Activated T-cell treated with anti-CD3 and anti-CD28 coated beads, Interleukin-2, amount 50 U/mL, for 72 hours (primary cell): ENCODE results near the gene TSPAN14. TPM values are rescaled to one million over a fixed set of nuclear protein-coding genes. Genes with fewer than 3 reads are reported as not detected.
"Not testable (repeated sequence)": the region's sequence is repeated elsewhere in the genome, so short reads cannot be mapped to it uniquely, and the experiment has no call there.

ENCODE experiments used
- ATAC-seq, 2 donors: fragments of 150-1000 bp; cut with Tn5 transposase; replicated peaks in 1 of 2; 2 replicates each; pipeline ENCODE4 v1.10.0; 2021; ENCODE audit warnings: moderate library complexity in 2 of 2, mild to moderate bottlenecking in 1 of 2
- DNase-seq, 2 donors: peaks; one replicate each; pipeline ENCODE4 v3.0.0; 2021 to 2022; ENCODE audit warnings: mixed read lengths in 1 of 2
- H3K27ac Mint-ChIP-seq: one replicate; pipeline ENCODE4 v1.8.0; 2022; ENCODE audit warnings: mild to moderate bottlenecking, moderate library complexity, mixed read lengths
- H3K27me3 Mint-ChIP-seq: one replicate; pipeline ENCODE4 v1.8.0; 2022; ENCODE audit warnings: low read depth, mixed read lengths
- H3K36me3 Mint-ChIP-seq, 2 donors: one replicate each; pipeline ENCODE4 v1.8.0; 2022; ENCODE audit warnings: mixed read lengths in 2 of 2, mild to moderate bottlenecking in 1 of 2; ENCODE audit not compliant: insufficient read depth in 2 of 2
- H3K4me1 Mint-ChIP-seq: one replicate; pipeline ENCODE4 v1.8.0; 2022; ENCODE audit warnings: low read depth, mixed read lengths
- H3K4me3 Mint-ChIP-seq, 2 donors: one replicate each; pipeline ENCODE4 v1.8.0; 2022; ENCODE audit warnings: mild to moderate bottlenecking in 2 of 2, mixed read lengths in 2 of 2, moderate library complexity in 2 of 2
- H3K9me3 Mint-ChIP-seq, 2 donors: one replicate each; pipeline ENCODE4 v1.8.0; 2022; ENCODE audit warnings: mixed read lengths in 2 of 2
- total RNA-seq, 2 donors: library from RNA; stranded (reverse); gene quantifications; one replicate each; pipeline ENCODE4 v1.2.3, GENCODE V29; 2022

Gene TSPAN14
- total RNA-seq, 2 donors from 2014 or later: 44.2 to 47.8 TPM

GRCh38 chr10:80530251-80530650 is 76.1 kb downstream of the TSPAN14 start:
- Mint-ChIP-seq H3K4me3 (peak overlapping the region; percentile 38 to 66), H3K4me1 (peaks cover 73% of the 10 kb centered on the region), H3K27me3 (no peaks in the 10 kb centered on the region), H3K36me3 (peaks cover 2 to 3% of the 10 kb centered on the region in 2 donors), H3K9me3 (no peaks in the 10 kb centered on the region), H3K27ac (peak overlapping the region; percentile 85)
- DNase-seq (peak; percentile 65 to 67), ATAC-seq (peak; percentile 87 to 90)

GRCh38 chr10:80530816-80531215 is 76.7 kb downstream of the TSPAN14 start:
- no peak for DNase-seq
- Mint-ChIP-seq H3K4me3 (peak overlapping the region; percentile 35 to 64), H3K9me3 (no peaks in the 10 kb centered on the region), H3K27me3 (no peaks in the 10 kb centered on the region), H3K4me1 (peaks cover 67% of the 10 kb centered on the region), H3K27ac (peak overlapping the region; percentile 74), H3K36me3 (peaks cover 3 to 4% of the 10 kb centered on the region in 2 donors)
- ATAC-seq: no peak

GRCh38 chr10:80532571-80532970 is 78.5 kb downstream of the TSPAN14 start:
- Mint-ChIP-seq H3K9me3 (no peaks in the 10 kb centered on the region), H3K27ac (peak overlapping the region; percentile 89), H3K36me3 (peaks cover 3 to 4% of the 10 kb centered on the region in 2 donors), H3K27me3 (no peaks in the 10 kb centered on the region), H3K4me3 (peak overlapping the region; percentile 1 to 47), H3K4me1 (peaks cover 57% of the 10 kb centered on the region)
- no peak for DNase-seq
- no peak for ATAC-seq

GRCh38 chr10:80534059-80534458 is 79.9 kb downstream of the TSPAN14 start:
- not testable (repeated sequence) for ATAC-seq, DNase-seq, H3K4me3 Mint-ChIP-seq, H3K9me3 Mint-ChIP-seq, H3K27me3 Mint-ChIP-seq, H3K27ac Mint-ChIP-seq, H3K36me3 Mint-ChIP-seq
- peaks cover 44% of the 10 kb centered on the region for H3K4me1 Mint-ChIP-seq

- DNase-seq, ATAC-seq, H3K27ac Mint-ChIP-seq, H3K27me3 Mint-ChIP-seq, H3K9me3 Mint-ChIP-seq, H3K4me3 Mint-ChIP-seq, H3K36me3 Mint-ChIP-seq: not testable (repeated sequence)
- peaks cover 38% of the 10 kb centered on the region for H3K4me1 Mint-ChIP-seq
These were observed 80.5 kb downstream of the TSPAN14 start for GRCh38 chr10:80534646-80535045.

- ATAC-seq (peak; percentile 86 to 89), DNase-seq (peak; percentile 83 to 86)
- H3K4me3 Mint-ChIP-seq: peak overlapping the region; percentile 96 to 97
- no peaks in the 10 kb centered on the region for H3K27me3 Mint-ChIP-seq
- peaks cover 2 to 3% of the 10 kb centered on the region in 2 donors for H3K36me3 Mint-ChIP-seq
- H3K9me3 Mint-ChIP-seq: no peaks in the 10 kb centered on the region
- H3K4me1 Mint-ChIP-seq: peaks cover 31% of the 10 kb centered on the region
- H3K27ac Mint-ChIP-seq: peak overlapping the region; percentile 100
These were observed 81.7 kb downstream of the TSPAN14 start for GRCh38 chr10:80535671-80536360.

- no peaks in the 10 kb centered on the region for H3K9me3 Mint-ChIP-seq
- H3K27ac Mint-ChIP-seq: peak overlapping the region; percentile 100
- peak overlapping the region; percentile 96 to 97 for H3K4me3 Mint-ChIP-seq
- no peak for DNase-seq
- ATAC-seq: no peak
- H3K27me3 Mint-ChIP-seq: no peaks in the 10 kb centered on the region
- H3K4me1 Mint-ChIP-seq: peaks cover 31% of the 10 kb centered on the region
- H3K36me3 Mint-ChIP-seq: peaks cover 2 to 3% of the 10 kb centered on the region in 2 donors
These were observed 82.3 kb downstream of the TSPAN14 start for GRCh38 chr10:80536361-80536835.

- Mint-ChIP-seq H3K36me3 (peaks cover 2 to 3% of the 10 kb centered on the region in 2 donors), H3K9me3 (no peaks in the 10 kb centered on the region), H3K27me3 (no peaks in the 10 kb centered on the region), H3K4me3 (peak overlapping the region; percentile 61 to 96), H3K27ac (peak overlapping the region; percentile 29), H3K4me1 (peaks cover 26% of the 10 kb centered on the region)
- no peak for ATAC-seq
- DNase-seq: no peak
These were observed 83.1 kb downstream of the TSPAN14 start for GRCh38 chr10:80537086-80537735.

GRCh38 chr10:80537736-80538480 is 83.8 kb downstream of the TSPAN14 start, which contains the start of gene SH2D4B:
TSS of gene SH2D4B (plus strand) at chr10:80537902. CDS start at chr10:80538332, 430 bp downstream.
- H3K4me3 Mint-ChIP-seq: peak within 1 kb of the TSS; percentile 61 to 96
- H3K9me3 Mint-ChIP-seq: no peaks in the 10 kb centered on the region
- DNase-seq (no peak), ATAC-seq (no peak)
- H3K4me1 Mint-ChIP-seq: peaks cover 19% of the 10 kb centered on the region
- no peaks in the 10 kb centered on the region for H3K27me3 Mint-ChIP-seq
- H3K27ac Mint-ChIP-seq: peak within 1 kb of the TSS; percentile 29
- peaks cover 0 to 2% of the 10 kb centered on the region in 2 donors for H3K36me3 Mint-ChIP-seq

GRCh38 chr10:80538481-80539185 is 84.5 kb downstream of the TSPAN14 start:
- Mint-ChIP-seq H3K9me3 (no peaks in the 10 kb centered on the region), H3K4me3 (peak overlapping the region in 1 of 2 donors; percentile 4), H3K36me3 (peaks cover 0 to 2% of the 10 kb centered on the region in 2 donors), H3K4me1 (peaks cover 18% of the 10 kb centered on the region), H3K27ac (no peak overlapping the region), H3K27me3 (no peaks in the 10 kb centered on the region)
- DNase-seq (no peak), ATAC-seq (no peak)

GRCh38 chr10:80539421-80540031 is 85.4 kb downstream of the TSPAN14 start:
- no peaks in the 10 kb centered on the region for H3K9me3 Mint-ChIP-seq
- peaks cover 0 to 2% of the 10 kb centered on the region in 2 donors for H3K36me3 Mint-ChIP-seq
- H3K27me3 Mint-ChIP-seq: no peaks in the 10 kb centered on the region
- ATAC-seq (no peak), DNase-seq (no peak)
- H3K4me1 Mint-ChIP-seq: peaks cover 18% of the 10 kb centered on the region
- H3K4me3 Mint-ChIP-seq: no peak overlapping the region
- H3K27ac Mint-ChIP-seq: peak overlapping the region; percentile 22

- Mint-ChIP-seq H3K4me1 (peaks cover 18% of the 10 kb centered on the region), H3K4me3 (no peak overlapping the region), H3K27me3 (no peaks in the 10 kb centered on the region), H3K9me3 (no peaks in the 10 kb centered on the region), H3K36me3 (peaks cover 0 to 2% of the 10 kb centered on the region in 2 donors), H3K27ac (no peak overlapping the region)
- no peak for DNase-seq
- no peak for ATAC-seq
These were observed 86.0 kb downstream of the TSPAN14 start for GRCh38 chr10:80540136-80540535.
